Esophagus squamous epithelium (tissue), 4 donors: ENCODE data around the gene DCAF12.

ENCODE experiments used
- CTCF ChIP-seq, 6 experiments: fragments of 450-650 bp in 4 of 6; fragments of 200-600 bp in 2 of 6; sonication (generic) in 2 of 6; IDR thresholded peaks; one replicate each; pipeline ENCODE4 v1.5.1; 2016 to 2019; ENCODE audit warnings: antibody characterized with exemption in 6 of 6, mild to moderate bottlenecking in 4 of 6, moderate library complexity in 4 of 6
- POLR2A ChIP-seq, 4 donors: fragments of 450-650 bp; IDR thresholded peaks; one replicate each; pipeline ENCODE4 v1.6.1; 2017; ENCODE audit warnings: antibody characterized with exemption in 4 of 4, mild to moderate bottlenecking in 4 of 4, moderate library complexity in 3 of 4

GRCh38 chr9:34036625-34037024 is 89.9 kb downstream of the DCAF12 start:
- no peak for TF ChIP-seq CTCF (IDR thresholded peaks at IDR 0.05)
- no peak for TF ChIP-seq POLR2A (IDR thresholded peaks at IDR 0.05)
